HG03342 (cell line): ENCODE measurements around the gene ACSS3.

Experiments used
- ATAC-seq: cut with Tn5 transposase; IDR thresholded peaks from one replicate; pipeline ENCODE4 v1.9.1; 2021; ENCODE audit warnings: mild to moderate bottlenecking, moderate library complexity; ENCODE audit not compliant: unreplicated experiment

Gene ACSS3

GRCh38 chr12:81294325-81295190 is 216.7 kb downstream of the ACSS3 start:
- ATAC-seq = peak; percentile 61

DNA sequence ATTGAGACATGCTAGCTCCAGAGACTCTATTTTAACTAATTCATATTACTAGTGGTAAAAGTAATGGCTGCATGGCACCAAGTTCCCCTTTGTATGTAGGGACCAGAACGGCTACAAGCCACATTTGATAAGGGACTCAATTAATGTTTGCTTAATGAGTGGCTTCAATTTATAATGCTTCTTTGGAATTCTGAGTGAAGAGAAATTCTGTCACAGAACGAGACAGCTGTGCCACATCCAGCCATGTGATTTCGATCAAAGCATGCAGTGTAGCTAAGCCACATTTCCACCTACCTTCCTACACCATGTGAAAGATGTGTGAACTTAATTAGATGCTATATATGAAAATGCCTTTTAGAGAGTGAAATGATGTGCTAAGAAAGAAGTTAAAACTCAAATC is 217.4 kb downstream of the ACSS3 start:
- no peak for ATAC-seq

- ATAC-seq = no peak
Observed at GRCh38 chr12:81296556-81297305, 218.9 kb downstream of the ACSS3 start.

DNA sequence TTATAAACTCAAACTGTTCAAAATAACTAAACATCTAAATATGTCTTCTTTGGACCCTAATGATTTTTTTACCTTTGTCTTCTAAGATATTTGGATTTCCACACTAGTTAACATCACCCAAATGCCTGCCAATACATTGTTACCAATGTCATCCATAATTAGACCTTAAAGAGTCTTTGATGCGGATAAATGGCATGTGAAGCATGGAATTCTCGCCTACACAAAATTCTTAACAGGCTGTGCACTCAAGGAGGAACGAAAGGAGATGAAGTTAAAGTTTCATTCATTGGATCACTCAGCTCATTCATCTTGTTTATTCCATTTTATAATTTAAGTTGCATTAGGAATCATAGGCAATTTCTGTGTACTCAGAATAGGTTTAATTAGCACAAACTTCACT is 219.7 kb downstream of the ACSS3 start:
- no peak for ATAC-seq

- ATAC-seq = no peak
Observed at GRCh38 chr12:81300454-81300853, 222.6 kb downstream of the ACSS3 start.

DNA sequence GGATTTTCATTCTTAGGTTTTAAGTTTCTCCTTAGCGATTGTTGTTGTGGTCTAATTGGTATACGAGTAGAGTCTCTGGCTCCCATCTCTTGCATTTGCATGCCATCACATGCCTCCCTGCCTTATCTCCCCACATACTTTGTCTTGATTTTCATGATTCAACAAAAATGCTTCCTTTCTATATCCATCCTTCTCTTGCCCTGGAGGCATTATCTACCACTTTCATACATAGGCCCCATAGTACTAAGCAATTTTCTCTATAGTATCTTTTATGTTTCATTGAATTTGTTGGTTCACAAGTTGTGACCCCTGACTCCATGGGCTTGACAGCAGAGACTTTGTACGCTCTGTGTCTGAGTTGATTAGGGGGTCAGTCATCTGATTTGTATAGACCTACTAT is 226.1 kb downstream of the ACSS3 start:
- no peak for ATAC-seq
